Choroid plexus epithelial cell (primary cell): Measurements from ENCODE around the gene TPCN1.

Experiments used
- DNase-seq: peaks from one replicate; pipeline ENCODE4 v3.0.0-alpha.2; 2010; ENCODE audit warnings: low read depth
- H3K4me3 ChIP-seq: 2 replicates; pipeline ENCODE4 v1.5.1; 2011; ENCODE audit warnings: low read depth, mild to moderate bottlenecking, control low read depth, low read length, moderate library complexity
- TF ChIP-seq, protein P1 (sequence below): conservative IDR thresholded peaks from 2 replicates; pipeline ENCODE4 v1.5.1; 2011; ENCODE audit warnings: low read depth, mild to moderate bottlenecking, control low read depth, inconsistent platforms, low read length, moderate library complexity

TPCN1 gene

DNA sequence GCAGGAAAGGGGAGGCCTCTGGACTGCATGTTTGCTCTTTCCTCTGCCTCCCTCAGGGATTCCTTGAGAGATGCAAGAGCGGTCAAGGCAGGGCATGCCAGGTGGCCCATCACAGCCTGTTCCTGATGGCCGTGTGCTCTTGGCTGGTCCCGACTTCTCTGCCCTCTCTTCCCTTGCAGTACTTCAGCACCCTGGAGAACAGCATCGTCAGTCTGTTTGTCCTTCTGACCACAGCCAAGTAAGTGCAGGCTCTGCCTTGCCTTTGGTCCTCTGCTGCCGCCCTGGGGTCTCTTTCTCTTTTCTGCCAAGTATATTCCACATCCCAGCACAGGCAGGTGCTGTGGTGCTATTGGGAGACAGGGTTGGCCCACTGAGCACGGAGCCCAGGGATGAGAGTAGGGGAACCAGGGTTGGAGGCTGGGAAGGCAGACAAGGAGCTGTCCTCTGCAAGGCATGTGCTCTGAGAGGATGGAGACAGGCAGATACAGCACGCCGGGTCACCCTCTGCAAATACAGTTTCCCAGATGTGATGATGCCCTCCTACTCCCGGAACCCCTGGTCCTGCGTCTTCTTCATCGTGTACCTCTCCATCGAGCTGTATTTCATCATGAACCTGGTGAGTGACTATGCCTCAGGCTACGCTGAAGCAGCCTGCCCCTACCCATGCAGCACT, 51.9 kb downstream of the TPCN1 start:
- peak; percentile 46 for DNase-seq
- TF ChIP-seq, protein P1, sequence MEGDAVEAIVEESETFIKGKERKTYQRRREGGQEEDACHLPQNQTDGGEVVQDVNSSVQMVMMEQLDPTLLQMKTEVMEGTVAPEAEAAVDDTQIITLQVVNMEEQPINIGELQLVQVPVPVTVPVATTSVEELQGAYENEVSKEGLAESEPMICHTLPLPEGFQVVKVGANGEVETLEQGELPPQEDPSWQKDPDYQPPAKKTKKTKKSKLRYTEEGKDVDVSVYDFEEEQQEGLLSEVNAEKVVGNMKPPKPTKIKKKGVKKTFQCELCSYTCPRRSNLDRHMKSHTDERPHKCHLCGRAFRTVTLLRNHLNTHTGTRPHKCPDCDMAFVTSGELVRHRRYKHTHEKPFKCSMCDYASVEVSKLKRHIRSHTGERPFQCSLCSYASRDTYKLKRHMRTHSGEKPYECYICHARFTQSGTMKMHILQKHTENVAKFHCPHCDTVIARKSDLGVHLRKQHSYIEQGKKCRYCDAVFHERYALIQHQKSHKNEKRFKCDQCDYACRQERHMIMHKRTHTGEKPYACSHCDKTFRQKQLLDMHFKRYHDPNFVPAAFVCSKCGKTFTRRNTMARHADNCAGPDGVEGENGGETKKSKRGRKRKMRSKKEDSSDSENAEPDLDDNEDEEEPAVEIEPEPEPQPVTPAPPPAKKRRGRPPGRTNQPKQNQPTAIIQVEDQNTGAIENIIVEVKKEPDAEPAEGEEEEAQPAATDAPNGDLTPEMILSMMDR = no peak
- H3K4me3 ChIP-seq = no peak overlapping the region

DNA sequence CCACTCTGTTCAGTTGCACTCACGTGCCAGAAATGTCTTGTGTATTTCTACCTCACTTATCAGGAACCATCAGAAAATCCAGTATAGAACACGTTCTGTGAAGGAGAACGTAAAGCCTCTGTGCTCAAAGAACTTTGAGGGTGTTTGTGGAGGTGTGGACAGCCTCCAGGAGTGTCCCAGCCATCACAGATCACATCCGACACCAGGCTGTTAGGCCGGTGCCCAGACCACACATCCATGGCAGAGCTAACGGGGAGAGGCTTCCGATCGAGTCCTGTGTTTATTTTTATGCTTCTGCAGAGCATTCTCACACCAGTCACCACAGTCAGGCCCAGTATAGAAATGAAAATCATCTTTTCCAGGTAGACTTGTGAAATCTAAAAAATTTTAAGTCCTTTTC, 53.6 kb downstream of the TPCN1 start:
- H3K4me3 ChIP-seq = no peak overlapping the region
- no peak for DNase-seq
- TF ChIP-seq, protein P1 = no peak

DNA sequence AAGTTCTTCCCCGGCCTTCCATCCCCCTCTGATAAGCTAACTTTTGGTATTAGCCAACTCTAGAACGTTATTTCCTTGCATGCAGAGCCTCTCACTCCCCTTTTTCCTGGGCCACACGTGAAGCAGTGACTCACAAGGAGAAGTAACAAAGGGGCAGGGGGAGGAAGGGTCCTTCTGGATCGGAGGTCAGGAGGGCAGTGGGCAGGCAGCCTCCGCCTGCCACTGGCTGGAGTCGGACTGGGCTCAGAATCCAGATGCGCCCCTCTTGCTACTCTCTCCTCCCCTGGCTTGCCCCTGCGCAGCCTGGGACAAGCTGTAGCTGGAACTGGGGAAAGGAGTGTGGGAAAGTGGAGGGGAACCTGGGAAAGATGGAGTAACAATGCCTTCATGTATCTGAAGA, 55.0 kb downstream of the TPCN1 start:
- no peak overlapping the region for H3K4me3 ChIP-seq
- peak; percentile 30 for DNase-seq
- TF ChIP-seq, protein P1 = no peak

DNA sequence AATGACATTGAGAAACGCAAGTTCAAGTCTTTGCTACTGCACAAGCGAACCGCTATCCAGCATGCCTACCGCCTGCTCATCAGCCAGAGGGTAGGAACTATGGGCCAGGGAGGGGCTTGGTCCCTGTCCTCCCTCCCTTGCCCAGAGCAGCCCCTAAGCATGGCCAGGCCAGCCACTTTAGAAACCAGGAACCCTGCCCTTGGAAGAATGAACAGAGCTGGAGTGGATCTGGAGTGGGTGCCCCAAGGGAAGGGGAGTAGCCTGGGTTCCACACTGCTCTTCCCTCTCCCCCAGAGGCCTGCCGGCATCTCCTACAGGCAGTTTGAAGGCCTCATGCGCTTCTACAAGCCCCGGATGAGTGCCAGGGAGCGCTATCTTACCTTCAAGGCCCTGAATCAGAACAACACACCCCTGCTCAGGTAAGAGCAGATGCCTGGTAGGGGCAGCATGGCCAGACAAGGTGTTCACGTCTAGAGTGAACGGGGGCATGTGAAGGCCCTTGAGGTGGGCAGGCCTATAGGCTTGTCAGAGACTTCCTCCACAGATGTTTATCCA, 55.8 kb downstream of the TPCN1 start:
- no peak overlapping the region for H3K4me3 ChIP-seq
- DNase-seq = no peak
- TF ChIP-seq, protein P1 = no peak

DNA sequence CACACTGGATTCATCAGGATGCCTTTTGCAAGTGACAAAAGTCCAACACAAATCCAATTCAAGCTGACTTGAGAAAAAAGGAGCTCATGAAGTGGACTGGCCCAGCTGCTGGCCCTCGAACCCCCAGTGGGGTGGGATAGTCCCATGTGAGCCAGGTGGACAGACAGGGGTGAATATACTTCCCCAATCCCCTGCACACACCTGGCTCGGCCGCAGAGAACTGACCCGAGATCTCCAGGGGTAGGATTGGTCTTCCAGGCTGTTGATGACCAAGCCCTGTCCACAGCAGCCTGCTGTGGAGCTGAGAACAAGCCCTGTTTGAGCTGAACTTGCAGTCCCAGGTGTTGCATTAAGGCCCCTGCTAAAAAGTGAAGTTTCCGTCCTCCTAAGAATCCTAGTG, 56.2 kb downstream of the TPCN1 start:
- TF ChIP-seq, protein P1 = no peak

DNA sequence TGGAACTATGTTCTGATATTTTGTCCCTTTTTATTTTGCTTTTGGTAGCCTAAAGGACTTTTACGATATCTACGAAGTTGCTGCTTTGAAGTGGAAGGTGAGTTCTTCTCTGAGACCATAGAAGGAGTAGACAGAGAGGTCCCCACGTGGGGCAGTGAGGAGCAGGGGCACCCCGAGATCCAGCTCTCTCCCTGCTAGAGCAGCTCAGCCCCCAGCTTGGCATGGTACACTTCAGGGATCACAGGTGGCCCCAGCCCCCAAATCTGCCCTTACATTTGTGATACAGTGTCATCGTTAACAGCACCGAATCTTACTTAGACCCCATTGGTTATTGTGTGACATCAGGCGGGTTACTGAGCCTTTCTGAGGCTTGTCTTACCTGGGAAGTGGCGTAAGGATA, 56.9 kb downstream of the TPCN1 start:
- TF ChIP-seq, protein P1 = no peak
- no peak for DNase-seq
- no peak overlapping the region for H3K4me3 ChIP-seq

More for the DNA sequence above, 56.2 kb downstream of the TPCN1 start:
- no peak for DNase-seq
- H3K4me3 ChIP-seq = no peak overlapping the region

DNA sequence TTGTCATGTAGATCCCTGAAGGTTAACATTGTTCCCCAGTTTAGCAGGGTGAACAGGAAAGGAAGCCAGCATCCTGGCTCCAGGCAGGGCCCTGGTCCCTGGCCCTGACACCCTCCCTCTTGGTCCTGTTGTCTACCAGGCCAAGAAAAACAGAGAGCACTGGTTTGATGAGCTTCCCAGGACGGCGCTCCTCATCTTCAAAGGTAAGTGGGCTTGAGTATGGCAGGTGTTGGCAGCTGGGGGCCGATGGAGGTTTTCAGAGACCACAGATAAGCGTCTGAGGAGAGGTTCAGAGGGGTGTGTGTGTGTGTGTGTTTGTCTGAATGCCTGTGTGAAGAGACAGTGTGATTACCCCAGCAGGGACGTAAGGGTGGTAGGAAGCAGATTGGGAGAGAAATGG, 57.4 kb downstream of the TPCN1 start:
- no peak overlapping the region for H3K4me3 ChIP-seq
- no peak for DNase-seq
- TF ChIP-seq, protein P1 = no peak
